Measurements from ENCODE around the gene ABCC1. TPM values are rescaled to one million over a fixed set of nuclear protein-coding genes. Genes with fewer than 3 reads are reported as not detected.

ABCC1 gene
- total RNA-seq, 1 donor from 2014 or later: 53.7 TPM

DNA sequence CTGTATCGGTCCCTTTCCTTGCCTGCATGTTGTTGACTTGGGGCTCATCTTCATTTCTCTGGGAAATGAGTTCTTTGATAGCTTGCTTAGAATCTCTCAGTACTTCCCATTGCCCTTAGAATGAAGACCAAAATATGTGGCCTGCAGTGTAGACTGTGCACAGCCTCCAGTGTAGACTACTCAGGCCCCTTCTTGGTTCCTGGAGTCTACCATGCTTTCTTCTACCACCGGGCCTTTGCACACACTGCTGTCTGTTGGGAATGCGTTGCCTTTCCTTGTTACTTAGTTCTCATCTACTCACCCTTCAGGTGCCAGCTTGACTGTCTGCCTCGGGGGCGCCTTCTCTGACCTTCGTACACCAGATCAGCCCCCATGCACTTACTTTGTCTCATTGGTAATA is 82.0 kb downstream of the ABCC1 start:
- TF ChIP-seq, protein P1, sequence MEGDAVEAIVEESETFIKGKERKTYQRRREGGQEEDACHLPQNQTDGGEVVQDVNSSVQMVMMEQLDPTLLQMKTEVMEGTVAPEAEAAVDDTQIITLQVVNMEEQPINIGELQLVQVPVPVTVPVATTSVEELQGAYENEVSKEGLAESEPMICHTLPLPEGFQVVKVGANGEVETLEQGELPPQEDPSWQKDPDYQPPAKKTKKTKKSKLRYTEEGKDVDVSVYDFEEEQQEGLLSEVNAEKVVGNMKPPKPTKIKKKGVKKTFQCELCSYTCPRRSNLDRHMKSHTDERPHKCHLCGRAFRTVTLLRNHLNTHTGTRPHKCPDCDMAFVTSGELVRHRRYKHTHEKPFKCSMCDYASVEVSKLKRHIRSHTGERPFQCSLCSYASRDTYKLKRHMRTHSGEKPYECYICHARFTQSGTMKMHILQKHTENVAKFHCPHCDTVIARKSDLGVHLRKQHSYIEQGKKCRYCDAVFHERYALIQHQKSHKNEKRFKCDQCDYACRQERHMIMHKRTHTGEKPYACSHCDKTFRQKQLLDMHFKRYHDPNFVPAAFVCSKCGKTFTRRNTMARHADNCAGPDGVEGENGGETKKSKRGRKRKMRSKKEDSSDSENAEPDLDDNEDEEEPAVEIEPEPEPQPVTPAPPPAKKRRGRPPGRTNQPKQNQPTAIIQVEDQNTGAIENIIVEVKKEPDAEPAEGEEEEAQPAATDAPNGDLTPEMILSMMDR (conservative IDR thresholded peaks at IDR 0.05): no peak
- Mint-ChIP-seq H3K9me3 (no peaks in the 10 kb centered on the region), H3K27ac (no peak overlapping the region), H3K4me1 (ENCODE audit: unreplicated experiment) (peaks cover 5% of the 10 kb centered on the region), H3K36me3 (peaks cover 10% of the 10 kb centered on the region), H3K27me3 (no peaks in the 10 kb centered on the region), H3K4me3 (no peak overlapping the region)
- DNase-seq (ENCODE audit: extremely low spot score, unreplicated experiment): no peak

DNA sequence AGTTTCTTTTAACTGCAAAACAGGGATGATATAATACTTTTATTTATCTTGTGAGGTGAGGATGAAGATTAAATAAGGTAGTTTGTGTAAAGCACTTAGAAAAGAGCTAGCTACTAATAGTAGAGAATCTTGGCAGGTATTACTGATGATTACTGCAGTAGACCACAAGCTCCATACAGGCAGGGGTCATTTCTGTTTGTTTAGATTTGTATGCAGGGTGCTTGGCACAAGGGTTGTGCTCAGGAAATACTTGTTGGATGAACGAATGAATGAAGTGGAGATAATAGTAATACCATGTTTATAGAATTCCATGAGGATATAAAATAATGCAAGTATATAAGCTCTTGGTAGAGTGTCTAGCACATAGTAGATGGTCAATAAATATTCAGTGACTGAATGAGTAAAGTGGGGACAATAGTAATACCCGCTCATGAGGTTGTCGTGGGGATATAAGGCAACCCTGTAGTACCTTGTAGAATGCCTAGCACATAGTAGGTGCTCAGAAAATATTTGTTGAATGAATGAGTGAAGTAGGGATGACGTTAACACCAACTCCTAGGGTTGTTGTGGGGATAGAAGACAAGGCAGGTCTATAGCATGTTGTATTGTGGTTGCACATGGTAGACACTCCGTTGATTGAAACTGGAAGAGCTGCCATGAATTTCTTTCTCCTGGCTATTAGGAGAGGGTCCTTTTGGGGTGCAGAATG is 83.0 kb downstream of the ABCC1 start:
- DNase-seq (ENCODE audit: extremely low spot score, unreplicated experiment): no peak
- H3K4me1 Mint-ChIP-seq (ENCODE audit: unreplicated experiment): peaks cover 5% of the 10 kb centered on the region
- no peaks in the 10 kb centered on the region for H3K27me3 Mint-ChIP-seq
- H3K4me3 Mint-ChIP-seq: no peak overlapping the region
- no peak overlapping the region for H3K27ac Mint-ChIP-seq
- peaks cover 15% of the 10 kb centered on the region for H3K36me3 Mint-ChIP-seq
- TF ChIP-seq, protein P1 (conservative IDR thresholded peaks at IDR 0.05): no peak
- H3K9me3 Mint-ChIP-seq: no peaks in the 10 kb centered on the region

DNA sequence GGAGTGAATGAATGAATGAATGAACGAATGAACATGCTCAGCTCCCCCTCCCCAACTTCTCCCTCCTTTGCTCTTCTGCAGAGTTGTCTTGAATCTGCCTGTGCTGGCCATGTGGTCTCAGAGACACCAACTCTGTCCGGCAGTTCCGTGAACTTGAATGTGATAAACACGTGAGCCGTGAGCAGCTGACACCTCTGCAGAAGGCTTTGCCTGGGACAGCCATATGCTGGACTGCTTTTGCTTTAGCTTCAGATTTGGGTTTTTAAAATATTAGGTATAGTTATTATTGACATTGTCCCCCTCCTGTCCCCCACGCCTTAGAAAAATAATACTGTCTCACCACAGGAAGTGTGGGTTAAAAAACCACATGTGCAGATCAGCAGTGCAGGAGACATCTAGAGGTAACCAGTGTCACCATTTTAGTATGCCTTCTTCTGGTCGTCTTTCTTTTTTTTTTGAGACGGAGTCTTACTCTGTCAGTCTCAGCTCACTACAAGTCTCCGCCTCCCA is 83.8 kb downstream of the ABCC1 start:
- Mint-ChIP-seq H3K27me3 (no peaks in the 10 kb centered on the region), H3K36me3 (peaks cover 21% of the 10 kb centered on the region), H3K9me3 (no peaks in the 10 kb centered on the region), H3K4me3 (no peak overlapping the region), H3K4me1 (ENCODE audit: unreplicated experiment) (no peaks in the 10 kb centered on the region), H3K27ac (no peak overlapping the region)
- TF ChIP-seq, protein P1 (conservative IDR thresholded peaks at IDR 0.05): no peak
- no peak for DNase-seq (ENCODE audit: extremely low spot score, unreplicated experiment)

DNA sequence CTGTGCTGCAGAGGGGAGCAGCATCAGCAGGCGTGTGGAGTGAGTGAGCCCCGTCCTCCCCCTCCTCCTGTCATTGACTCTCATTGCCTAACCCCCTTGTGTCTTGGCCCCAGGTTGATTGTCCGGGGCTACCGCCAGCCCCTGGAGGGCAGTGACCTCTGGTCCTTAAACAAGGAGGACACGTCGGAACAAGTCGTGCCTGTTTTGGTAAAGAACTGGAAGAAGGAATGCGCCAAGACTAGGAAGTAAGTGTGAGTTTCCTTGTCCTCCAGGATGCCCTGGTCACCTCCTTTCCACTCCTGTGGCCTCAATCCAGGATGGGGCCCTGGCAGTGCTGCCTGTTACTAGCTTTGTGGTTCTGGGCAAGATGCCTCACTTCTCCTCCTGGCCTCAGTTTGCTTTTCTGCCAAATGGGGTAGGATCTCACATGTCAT is 87.0 kb downstream of the ABCC1 start:
- Mint-ChIP-seq H3K27ac (no peak overlapping the region), H3K36me3 (peaks cover 29% of the 10 kb centered on the region), H3K27me3 (no peaks in the 10 kb centered on the region), H3K9me3 (no peaks in the 10 kb centered on the region), H3K4me1 (ENCODE audit: unreplicated experiment) (peaks cover 3% of the 10 kb centered on the region), H3K4me3 (no peak overlapping the region)
- no peak for DNase-seq (ENCODE audit: extremely low spot score, unreplicated experiment)
- TF ChIP-seq, protein P1 (conservative IDR thresholded peaks at IDR 0.05): no peak

DNA sequence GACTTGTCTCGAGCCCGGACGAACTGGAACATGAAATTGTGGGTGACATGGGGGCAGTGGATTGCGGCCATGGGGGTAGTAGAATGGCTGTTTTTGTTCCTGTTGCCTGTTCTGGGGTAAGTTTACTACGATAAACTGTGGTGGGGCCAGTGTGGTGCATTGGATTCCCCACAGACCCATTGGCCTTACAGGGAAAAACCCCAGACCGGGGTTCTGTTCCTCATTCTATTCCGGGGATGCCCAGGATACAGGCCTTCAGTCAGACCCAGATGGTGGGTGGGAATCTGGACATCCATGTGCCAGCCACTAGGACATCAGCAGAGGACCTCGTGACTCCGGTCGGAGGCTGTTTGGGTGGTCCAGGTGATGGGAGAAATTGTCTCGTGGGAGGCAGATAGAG is 88.1 kb downstream of the ABCC1 start:
- peaks cover 24% of the 10 kb centered on the region for H3K36me3 Mint-ChIP-seq
- no peak overlapping the region for H3K27ac Mint-ChIP-seq
- TF ChIP-seq, protein P1 (conservative IDR thresholded peaks at IDR 0.05): no peak
- no peaks in the 10 kb centered on the region for H3K9me3 Mint-ChIP-seq
- H3K4me3 Mint-ChIP-seq: no peak overlapping the region
- no peaks in the 10 kb centered on the region for H3K27me3 Mint-ChIP-seq
- DNase-seq (ENCODE audit: extremely low spot score, unreplicated experiment): no peak
- peaks cover 4% of the 10 kb centered on the region for H3K4me1 Mint-ChIP-seq (ENCODE audit: unreplicated experiment)
